Activated naive CD4-positive, alpha-beta T cell treated with anti-CD3 and anti-CD28 coated beads, Interleukin-2, amount 50 U/mL, for 16 hours (primary cell): ENCODE data around the gene TMEM59L.
"Not testable (repeated sequence)": the region's sequence is repeated elsewhere in the genome, so short reads cannot be mapped to it uniquely, and the experiment has no call there.

Experiments
- DNase-seq: peaks from one replicate; pipeline ENCODE4 v3.0.0-alpha.2; 2020

The TMEM59L gene

GRCh38 chr19:18594096-18594823 lies 18.4 kb upstream of the TMEM59L start:
- DNase-seq = peak; percentile 78

- no peak for DNase-seq
Measured at GRCh38 chr19:18594824-18595373, 17.8 kb upstream of the TMEM59L start.

GRCh38 chr19:18595475-18595874 lies 17.2 kb upstream of the TMEM59L start:
- DNase-seq = no peak

- no peak for DNase-seq
Measured at GRCh38 chr19:18596752-18597157, 15.9 kb upstream of the TMEM59L start.

- no peak for DNase-seq
Measured at GRCh38 chr19:18597809-18598660, 14.6 kb upstream of the TMEM59L start.

GRCh38 chr19:18599485-18599884 lies 13.2 kb upstream of the TMEM59L start:
- DNase-seq = no peak

GRCh38 chr19:18600692-18601397 lies 11.8 kb upstream of the TMEM59L start:
- DNase-seq = not testable (repeated sequence)

- DNase-seq = no peak
Measured at GRCh38 chr19:18601875-18602274, 10.8 kb upstream of the TMEM59L start.

GRCh38 chr19:18603255-18603957 lies 9.3 kb upstream of the TMEM59L start:
- DNase-seq = peak; percentile 30

- no peak for DNase-seq
Measured at GRCh38 chr19:18603958-18604819, 8.5 kb upstream of the TMEM59L start.

- DNase-seq = no peak
Measured at GRCh38 chr19:18604820-18605159, 7.9 kb upstream of the TMEM59L start.

GRCh38 chr19:18605196-18605545 lies 7.5 kb upstream of the TMEM59L start:
- DNase-seq = no peak

- DNase-seq = no peak
Measured at GRCh38 chr19:18605546-18606280, 7.0 kb upstream of the TMEM59L start.

GRCh38 chr19:18606281-18607225 lies 6.1 kb upstream of the TMEM59L start, which contains the start of gene CRLF1:
CRLF1 (minus strand) TSS chr19:18606799; CDS start chr19:18606656, 143 bp downstream.
- DNase-seq = no peak

GRCh38 chr19:18607226-18608101 lies 5.2 kb upstream of the TMEM59L start:
- peak; percentile 12 for DNase-seq

GRCh38 chr19:18608102-18608804 lies 4.4 kb upstream of the TMEM59L start:
- no peak for DNase-seq

- no peak for DNase-seq
Measured at GRCh38 chr19:18608805-18609716, 3.6 kb upstream of the TMEM59L start.
